PC-3 (cell line): ENCODE measurements around the gene NHLH1. TPM values are rescaled to one million over a fixed set of nuclear protein-coding genes. Genes with fewer than 3 reads are reported as not detected.

Experiments
- ATAC-seq: fragments of 200-7000 bp; cut with Tn5 transposase; 2 replicates; pipeline ENCODE4 v1.9.1; 2020; ENCODE audit warnings: mild to moderate bottlenecking, moderate library complexity
- BruUV-seq: library from RNA; stranded (reverse); fragments of 400-500 nt; replicated peaks from 2 replicates; lab custom pipeline; 2021; lab: Mats Ljungman, UMichigan
- CTCF ChIA-PET: fragments of 300-600 bp; sonication (Branson Sonifier 250); formaldehyde crosslinking; loops from one replicate; lab custom pipeline; 2022; ENCODE audit warnings: antibody characterized with exemption; lab: Charles Lee
- POLR2A ChIA-PET: fragments of 300-600 bp; sonication (Branson Sonifier 250); formaldehyde crosslinking; loops from one replicate; lab custom pipeline; 2022; ENCODE audit warnings: antibody characterized with exemption; ENCODE audit not compliant: unreplicated experiment; lab: Charles Lee
- DNase-seq: peaks from one replicate; pipeline ENCODE4 v3.0.0-alpha.2; 2015
- H2AFZ ChIP-seq: fragments of 300-600 bp; sonication (generic); 2 replicates; pipeline ENCODE4 v1.6.0; 2016; ENCODE audit warnings: antibody characterized with exemption, low read length
- H3F3A ChIP-seq: fragments of 300-600 bp; sonication (generic); one replicate; pipeline ENCODE4 v1.6.0; 2017; ENCODE audit warnings: antibody characterized with exemption, low read length, control low read depth, mild to moderate bottlenecking; ENCODE audit not compliant: unreplicated experiment
- H3K27ac ChIP-seq: fragments of 300-600 bp; sonication (generic); 2 replicates; pipeline ENCODE4 v1.5.1; 2016; ENCODE audit warnings: mild to moderate bottlenecking, low read length
- H3K27me3 ChIP-seq: fragments of 300-600 bp; sonication (generic); 2 replicates; pipeline ENCODE4 v1.6.1; 2016; ENCODE audit warnings: low read length, mixed read lengths
- H3K36me3 ChIP-seq: fragments of 300-600 bp; sonication (generic); 2 replicates; pipeline ENCODE4 v1.6.1; 2016; ENCODE audit warnings: low read depth, mixed run types, low read length, mixed read lengths
- H3K4me1 ChIP-seq: fragments of 300-600 bp; sonication (generic); 2 replicates; pipeline ENCODE4 v1.5.1; 2016; ENCODE audit warnings: low read length; ENCODE audit not compliant: insufficient read depth
- H3K4me2 ChIP-seq: fragments of 300-600 bp; sonication (generic); 2 replicates; pipeline ENCODE4 v1.6.0; 2016; ENCODE audit warnings: low read length
- H3K4me3 ChIP-seq: fragments of 300-600 bp; sonication (generic); 2 replicates; pipeline ENCODE4 v1.5.1; 2016; ENCODE audit warnings: mild to moderate bottlenecking, low read length, mixed read lengths
- H3K79me2 ChIP-seq: fragments of 300-600 bp; sonication (generic); 2 replicates; pipeline ENCODE4 v1.6.1; 2017; ENCODE audit warnings: low read length, mixed read lengths
- H3K9ac ChIP-seq: fragments of 300-600 bp; sonication (generic); 2 replicates; pipeline ENCODE4 v1.6.0; 2016; ENCODE audit warnings: mild to moderate bottlenecking, low read length
- H3K9me2 ChIP-seq: fragments of 300-600 bp; sonication (generic); replicated peaks from 2 replicates; pipeline ENCODE4 v1.6.1; 2016; ENCODE audit warnings: mixed run types, low read length, mixed read lengths
- H3K9me3 ChIP-seq: fragments of 300-600 bp; sonication (generic); 2 replicates; pipeline ENCODE4 v1.6.1; 2016; ENCODE audit warnings: low read length, mixed read lengths
- H4K20me1 ChIP-seq: fragments of 300-600 bp; sonication (generic); 2 replicates; pipeline ENCODE4 v1.6.1; 2016; ENCODE audit warnings: low read length, mixed read lengths
- CTCF ChIP-seq: fragments of 300-600 bp; sonication (generic); conservative IDR thresholded peaks from 2 replicates; pipeline ENCODE4 v1.5.1; 2017; ENCODE audit warnings: antibody characterized with exemption, low read depth, mild to moderate bottlenecking, low read length
- EZH2 ChIP-seq: fragments of 300-600 bp; sonication (generic); IDR thresholded peaks from one replicate; pipeline ENCODE4 v1.6.1; 2017; ENCODE audit warnings: antibody characterized with exemption, mild to moderate bottlenecking, low read length; ENCODE audit not compliant: unreplicated experiment
- EZH2phosphoT487 ChIP-seq: fragments of 300-600 bp; sonication (generic); IDR thresholded peaks from 2 replicates; pipeline ENCODE4 v1.6.1; 2018; ENCODE audit warnings: mild to moderate bottlenecking, antibody characterized with exemption, low read length, borderline replicate concordance
- intact Hi-C: fragments of 100-400 bp; cut with micrococcal nuclease; formaldehyde crosslinking; loops from 2 replicates; pipeline ENCODE4 v1.9.0; 2023
- total RNA-seq: library from RNA; depleted of rRNA; stranded (reverse); fragments of >200 nt; gene quantifications from 2 replicates; pipeline ENCODE4 v1.2.3, GENCODE V29; 2014

The NHLH1 gene
- total RNA-seq, 1 experiment from 2014 or later: not detected

- H3K79me2 ChIP-seq: no peaks in the 10 kb centered on the region
- H3K36me3 ChIP-seq: no peaks in the 10 kb centered on the region
- no peak overlapping the region for H2AFZ ChIP-seq
- DNase-seq (no peak), ATAC-seq (no peak)
- intact Hi-C loops: no loop called here
- H3F3A ChIP-seq: no peaks in the 10 kb centered on the region
- H3K27me3 ChIP-seq: no peaks in the 10 kb centered on the region
- H4K20me1 ChIP-seq: no peaks in the 10 kb centered on the region
- ChIA-PET POLR2A (no interaction called here), CTCF (interaction anchor here (1.5 kb wide), 1 partner anchor 272 kb away, joined by 5 read pairs; no protein-coding TSS in a partner anchor)
- no peaks in the 10 kb centered on the region for H3K9me3 ChIP-seq
- no peak overlapping the region for H3K4me3 ChIP-seq
- no peak overlapping the region for H3K4me2 ChIP-seq
- no peak overlapping the region for H3K9ac ChIP-seq
- BruUV-seq: no TSS peak
- no peak overlapping the region for H3K27ac ChIP-seq
- no peaks in the 10 kb centered on the region for H3K9me2 ChIP-seq
- peaks cover 7% of the 10 kb centered on the region; the same call in 1 of the 2 replicates for H3K4me1 ChIP-seq
- TF ChIP-seq CTCF (no peak), EZH2 (no peak), EZH2phosphoT487 (no peak)
These were observed 6.8 kb downstream of the NHLH1 start for GRCh38 chr1:160373696-160374095.

- Histone ChIP-seq H3K27me3 (no peaks in the 10 kb centered on the region), H3K9me2 (no peaks in the 10 kb centered on the region), H3K4me1 (peaks cover 7% of the 10 kb centered on the region; the same call in 1 of the 2 replicates), H3K36me3 (no peaks in the 10 kb centered on the region), H3K4me3 (no peak overlapping the region), H3F3A (no peaks in the 10 kb centered on the region), H3K4me2 (no peak overlapping the region), H3K79me2 (no peaks in the 10 kb centered on the region), H3K9ac (no peak overlapping the region), H3K27ac (no peak overlapping the region), H4K20me1 (no peaks in the 10 kb centered on the region), H3K9me3 (no peaks in the 10 kb centered on the region), H2AFZ (no peak overlapping the region)
- BruUV-seq: no TSS peak
- no peak for ATAC-seq
- ChIA-PET POLR2A (no interaction called here), CTCF (interaction anchor here (0.7 to 3.1 kb wide), 4 partner anchors 12 to 273 kb away, joined by 3 to 19 read pairs (median 4); no protein-coding TSS in a partner anchor)
- TF ChIP-seq EZH2phosphoT487: no peak
- no peak for TF ChIP-seq EZH2
- no peak for TF ChIP-seq CTCF
- DNase-seq: no peak
- intact Hi-C loops: no loop called here
These were observed 7.6 kb downstream of the NHLH1 start for GRCh38 chr1:160374306-160375110.
